Activated T-cell treated with anti-CD3 and anti-CD28 coated beads for 4 hours (primary cell): ENCODE results near the gene BRMS1.
"Not testable (repeated sequence)": the region's sequence is repeated elsewhere in the genome, so short reads cannot be mapped to it uniquely, and the experiment has no call there.

Experiments used
- DNase-seq: peaks from one replicate; pipeline ENCODE4 v3.0.0-alpha.2; 2020

Gene BRMS1

GRCh38 chr11:66363187-66363601 lies 18.3 kb upstream of the BRMS1 start:
- no peak for DNase-seq

DNA sequence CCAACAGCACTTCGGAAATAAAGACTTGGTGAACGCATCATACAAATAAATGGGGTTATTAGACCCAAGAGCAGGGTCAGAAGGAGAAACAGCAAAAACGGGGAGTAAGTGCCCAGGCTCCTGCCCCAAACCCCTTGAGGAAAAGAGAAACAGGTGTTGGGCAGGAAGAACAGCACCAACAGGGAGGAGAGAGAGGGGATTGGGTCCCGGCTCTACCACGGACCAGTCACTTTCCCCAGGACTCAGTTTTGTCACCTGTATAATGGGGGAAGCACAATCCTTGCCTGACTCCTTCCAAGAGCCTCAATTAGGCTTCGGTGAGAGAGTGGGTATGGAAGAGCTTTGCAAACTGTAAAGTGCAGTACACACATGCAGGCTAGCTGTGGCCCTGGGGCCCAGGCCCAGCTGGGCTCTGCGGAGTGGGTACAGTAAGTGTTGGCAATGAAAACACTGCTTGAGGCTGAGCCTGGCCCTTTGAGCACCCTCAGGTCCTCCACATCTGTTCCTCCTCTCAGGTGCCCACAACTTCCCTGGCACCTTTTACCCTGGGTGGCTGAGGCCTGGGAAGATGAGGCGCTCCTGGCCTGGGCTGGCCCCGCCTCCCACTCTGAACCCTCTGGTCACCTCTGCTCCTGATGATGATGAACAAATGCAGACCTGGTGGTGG lies 17.7 kb upstream of the BRMS1 start:
- DNase-seq = no peak

GRCh38 chr11:66361502-66361941 lies 16.6 kb upstream of the BRMS1 start:
- no peak for DNase-seq

GRCh38 chr11:66360406-66361073 lies 15.6 kb upstream of the BRMS1 start:
- no peak for DNase-seq

DNA sequence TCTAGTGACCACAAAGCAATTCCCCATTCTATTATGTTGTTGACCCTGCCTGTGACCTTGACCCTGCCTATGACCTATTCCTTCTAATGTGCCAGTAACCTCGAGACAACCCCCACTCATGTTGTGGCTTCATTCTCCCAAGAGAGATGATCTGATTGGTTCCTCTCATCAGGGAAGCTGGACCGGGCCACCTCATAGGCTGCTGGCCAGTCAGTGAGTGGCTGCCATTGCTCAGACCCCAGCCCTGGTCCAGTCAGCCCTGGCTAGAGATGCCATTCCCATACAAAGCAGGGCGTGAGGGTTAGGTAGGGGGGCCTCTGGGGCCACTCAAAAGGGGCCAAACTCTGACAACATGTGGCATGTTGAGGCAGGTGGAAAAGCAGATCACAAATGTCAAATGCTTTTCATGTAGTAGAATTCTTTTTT lies 14.8 kb upstream of the BRMS1 start:
- DNase-seq = no peak

GRCh38 chr11:66350560-66351235 lies 5.8 kb upstream of the BRMS1 start:
- DNase-seq = not testable (repeated sequence)

DNA sequence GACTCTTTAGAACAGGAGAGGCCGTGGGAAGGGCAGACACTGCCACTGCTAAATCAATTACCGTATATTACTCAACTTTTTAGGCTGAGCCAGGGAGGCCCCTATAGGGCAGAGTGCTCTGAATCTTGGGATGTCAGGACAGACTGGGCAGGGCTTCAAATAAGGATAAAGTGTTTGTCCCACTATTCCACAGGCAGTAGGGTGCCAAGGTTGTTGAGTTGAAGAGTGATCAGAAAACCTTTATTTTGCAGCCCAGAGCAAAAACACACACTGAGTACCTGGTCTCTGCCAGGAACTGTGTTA lies 4.1 kb upstream of the BRMS1 start:
- DNase-seq = no peak

GRCh38 chr11:66347425-66348276 lies 2.7 kb upstream of the BRMS1 start, which contains the start of gene B4GAT1:
B4GAT1 (minus strand) TSS chr11:66347629; CDS start chr11:66347545, 84 bp downstream.
- peak; percentile 75 for DNase-seq

DNA sequence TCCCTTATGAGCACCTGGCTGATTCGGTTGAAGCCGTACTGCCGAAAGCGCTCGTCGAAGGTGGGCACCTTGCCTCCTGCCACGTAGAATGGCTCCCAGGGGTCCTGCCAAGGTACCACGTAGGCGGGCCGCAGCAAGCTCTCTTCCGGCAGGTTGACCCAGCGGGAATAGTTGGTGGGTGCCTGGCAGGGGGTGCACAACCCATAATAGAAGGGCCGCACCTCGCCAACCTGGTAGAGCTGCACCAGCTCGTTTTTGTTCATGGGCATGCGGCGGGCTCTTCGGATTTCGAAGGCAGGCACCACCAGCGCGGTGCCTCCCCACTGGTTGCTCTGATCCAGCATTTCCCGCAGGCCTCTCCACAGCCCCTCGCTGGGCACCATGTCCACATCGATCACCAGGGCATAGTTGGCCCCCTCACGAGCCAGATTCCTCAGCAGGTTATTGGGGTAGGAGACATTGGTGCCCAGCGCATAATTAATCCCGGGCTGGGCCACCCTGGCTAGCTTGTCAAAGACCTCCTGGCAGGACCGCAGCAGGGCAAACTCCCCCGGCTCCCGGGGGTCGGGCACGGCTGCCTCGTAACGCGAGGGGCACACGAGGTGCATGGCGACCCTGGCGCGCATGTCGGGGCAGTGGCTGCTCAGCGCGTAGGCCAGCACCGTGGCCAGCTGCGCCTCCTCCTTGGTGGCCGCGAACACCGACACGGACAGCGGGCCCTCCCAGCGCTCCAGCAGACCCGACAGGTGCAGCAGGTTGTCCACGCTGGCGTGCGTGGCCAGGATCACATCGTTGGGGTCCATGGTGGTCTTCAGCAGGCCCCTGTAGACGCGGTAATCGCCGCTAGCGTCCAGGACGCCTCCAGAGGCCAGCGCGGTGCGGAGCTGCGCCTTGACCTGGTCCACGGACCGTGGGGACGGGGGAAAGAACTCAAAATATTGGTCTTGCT lies 1.8 kb upstream of the BRMS1 start:
- no peak for DNase-seq

DNA sequence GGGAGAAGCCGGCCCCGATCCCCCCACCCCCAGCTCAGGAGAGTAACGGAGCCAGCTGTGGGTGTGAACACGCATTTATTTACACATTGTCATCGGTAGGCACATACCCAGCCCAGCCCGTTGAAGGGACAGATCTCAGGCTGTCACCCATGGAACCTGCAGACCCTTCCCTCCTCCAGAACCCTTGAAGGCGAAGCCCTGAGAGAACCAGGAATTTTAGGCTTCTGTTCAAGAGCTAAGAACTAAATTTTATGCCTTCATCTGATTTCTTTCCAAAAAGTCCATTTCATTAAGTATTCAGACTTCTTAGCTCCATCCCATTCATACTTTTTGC lies 379 bp upstream of the BRMS1 start:
- no peak for DNase-seq

DNA sequence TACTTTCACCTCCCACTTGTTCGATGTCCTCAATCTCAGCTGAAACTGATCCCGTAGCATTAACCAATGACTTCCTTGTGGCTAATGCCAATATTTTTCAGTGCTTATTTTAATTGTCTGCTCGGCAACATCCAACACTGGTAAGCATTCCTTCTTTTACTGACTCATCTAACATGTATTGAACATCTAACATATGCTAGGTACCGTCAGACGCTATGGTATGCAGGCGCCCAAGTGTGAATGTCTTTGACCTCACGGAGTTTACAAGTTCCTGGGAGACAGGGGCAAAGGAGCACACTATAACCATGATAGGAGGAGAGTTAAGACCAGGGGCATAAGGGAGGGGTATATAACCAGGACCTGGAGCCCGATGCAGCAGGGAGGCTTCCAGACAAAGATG lies 1.7 kb downstream of the BRMS1 start:
- DNase-seq = no peak

GRCh38 chr11:66341502-66342126 lies 3.3 kb downstream of the BRMS1 start:
- DNase-seq = no peak

DNA sequence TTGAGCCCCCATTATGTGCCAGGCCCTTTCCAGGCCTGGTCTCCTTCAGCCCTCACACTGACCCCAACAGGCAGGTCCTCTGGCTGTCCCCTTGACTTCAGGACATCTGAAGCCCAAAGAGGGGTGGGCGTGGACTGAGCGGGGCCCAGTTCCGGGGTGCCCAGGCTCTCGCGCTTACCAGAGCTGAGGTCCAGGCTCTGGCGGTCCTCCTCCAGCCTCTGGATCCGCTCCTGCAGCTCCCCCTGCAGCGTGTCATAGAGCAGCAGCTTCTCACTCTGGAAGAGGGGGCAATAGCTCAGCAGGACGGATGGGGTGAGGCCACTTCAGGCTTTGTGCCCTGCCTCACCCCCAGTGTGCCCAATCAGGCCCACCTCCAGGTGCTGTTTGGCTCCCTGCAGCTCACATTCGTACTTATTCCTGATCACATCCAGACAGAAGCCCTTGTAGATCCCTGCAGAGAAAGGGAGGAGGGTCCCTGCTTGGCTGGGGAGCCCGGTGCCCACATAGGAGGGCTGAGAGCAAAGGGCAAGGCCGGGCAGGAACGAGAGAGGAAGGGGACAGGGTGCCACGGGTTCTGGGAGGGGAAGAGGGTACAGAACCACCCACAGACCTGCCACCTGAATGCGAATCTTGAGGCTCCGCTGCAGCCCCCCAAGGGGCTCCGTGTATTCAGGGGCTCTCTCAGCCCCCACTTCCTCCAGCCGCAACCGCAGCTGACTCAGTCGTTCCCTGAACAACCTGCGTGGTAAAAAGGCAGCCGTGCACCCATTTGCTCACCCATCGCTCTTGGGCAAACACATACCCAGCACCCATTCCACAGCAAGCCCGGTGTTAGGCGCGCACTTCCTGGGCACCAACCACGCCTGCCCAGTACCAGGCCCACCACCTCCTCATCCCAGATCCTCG lies 4.1 kb downstream of the BRMS1 start:
- no peak for DNase-seq

GRCh38 chr11:66339686-66340483 lies 5.0 kb downstream of the BRMS1 start:
- DNase-seq = no peak

DNA sequence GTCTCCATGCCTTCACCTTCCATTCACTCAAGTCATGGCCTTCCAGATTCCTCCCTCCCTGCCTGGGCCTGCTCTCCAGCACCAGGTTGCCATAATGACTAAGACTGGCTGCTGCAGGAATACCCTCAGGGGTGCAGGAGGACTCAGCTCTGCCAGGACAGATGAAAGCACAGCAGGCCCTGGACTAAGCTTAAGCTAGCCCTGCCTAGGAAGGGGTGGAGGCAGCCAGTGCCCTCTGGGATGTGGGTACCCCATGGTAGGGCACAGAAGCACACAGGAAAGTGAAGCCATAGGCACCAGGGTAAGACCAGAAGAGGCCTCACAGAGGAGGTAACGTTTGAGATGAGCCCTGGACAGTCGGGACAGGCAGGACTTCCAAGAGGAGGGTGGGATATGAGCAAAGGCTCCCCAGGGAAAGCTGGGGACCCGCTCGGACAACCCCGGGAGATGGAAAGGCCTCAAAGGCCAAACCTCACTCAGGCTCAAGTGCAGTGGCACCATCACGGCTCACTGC lies 5.7 kb downstream of the BRMS1 start:
- no peak for DNase-seq

DNA sequence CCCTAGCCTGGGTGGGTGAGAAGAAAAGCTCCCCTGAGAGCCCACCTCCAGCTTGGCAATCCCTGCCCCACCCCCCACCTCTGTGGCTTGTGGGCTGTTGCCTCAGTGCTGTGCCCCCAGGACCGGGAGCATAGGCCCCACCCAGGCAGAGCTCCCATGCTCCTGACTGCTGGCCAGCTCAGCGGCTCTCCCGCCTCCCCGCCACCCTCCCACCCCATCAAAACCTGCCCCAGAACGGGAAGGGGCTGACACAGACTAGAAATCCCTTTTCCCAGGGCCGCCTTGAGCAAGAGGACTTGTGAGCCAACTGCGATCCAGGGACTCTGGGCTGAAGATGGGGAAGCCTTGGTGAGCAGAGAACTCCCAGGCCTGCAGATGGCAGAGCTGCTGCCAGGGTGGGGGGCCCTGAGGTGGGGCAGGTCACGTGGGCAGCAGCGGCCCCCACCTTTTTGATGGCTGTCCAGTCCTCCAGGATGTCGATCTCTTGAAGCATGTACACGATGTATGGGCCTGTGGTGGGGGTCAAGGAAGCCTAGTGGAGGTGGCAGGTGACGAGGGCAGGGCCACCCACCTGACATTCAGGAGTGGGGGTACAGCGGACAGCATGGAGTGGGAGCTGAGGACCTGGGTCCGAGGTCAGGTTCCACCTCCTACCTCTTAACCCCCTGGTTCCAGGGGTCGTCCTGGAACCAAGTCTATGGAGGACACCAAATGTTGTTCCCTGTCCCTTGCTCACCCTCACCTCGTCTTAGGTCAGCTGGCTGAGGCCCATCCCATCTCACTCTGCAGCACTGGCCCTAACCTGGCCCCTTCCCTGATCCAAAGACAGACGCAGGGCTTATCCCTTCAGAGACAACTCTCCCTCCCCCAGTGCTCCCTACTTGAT lies 6.4 kb downstream of the BRMS1 start:
- no peak for DNase-seq

- DNase-seq = no peak
Observed at GRCh38 chr11:66337103-66337899, 7.6 kb downstream of the BRMS1 start.
